Fibroblast of mammary gland (primary cell): ENCODE measurements around the gene DIP2A.
"Not testable (repeated sequence)": the region's sequence is repeated elsewhere in the genome, so short reads cannot be mapped to it uniquely, and the experiment has no call there.

Source experiments
- DNase-seq: peaks from one replicate; pipeline ENCODE4 v3.0.0-alpha.2; 2010; ENCODE audit warnings: low read depth
- H3K4me3 ChIP-seq: 2 replicates; pipeline ENCODE4 v1.5.1; 2011; ENCODE audit warnings: low read depth, mild to moderate bottlenecking, low read length, moderate library complexity; ENCODE audit not compliant: control insufficient read depth
- CTCF ChIP-seq: conservative IDR thresholded peaks from 2 replicates; pipeline ENCODE4 v1.5.1; 2011; ENCODE audit warnings: low read depth, low read length, inconsistent platforms; ENCODE audit not compliant: control insufficient read depth, insufficient read depth

DIP2A gene

GRCh38 chr21:46431448-46431847, 27.2 kb upstream of the DIP2A start:
- no peak for TF ChIP-seq CTCF
- DNase-seq, result no peak
- H3K4me3 ChIP-seq, result no peak overlapping the region

- TF ChIP-seq CTCF, result no peak
- no peak for DNase-seq
- H3K4me3 ChIP-seq, result no peak overlapping the region
Observed at GRCh38 chr21:46431884-46432488, 26.7 kb upstream of the DIP2A start.

GRCh38 chr21:46433116-46433515, 25.6 kb upstream of the DIP2A start:
- not testable (repeated sequence) for DNase-seq, H3K4me3 ChIP-seq

- DNase-seq, result no peak
- no peak overlapping the region for H3K4me3 ChIP-seq
- TF ChIP-seq CTCF, result no peak
Observed at GRCh38 chr21:46434322-46434958, 24.3 kb upstream of the DIP2A start.

GRCh38 chr21:46435786-46436227, 22.9 kb upstream of the DIP2A start:
- H3K4me3 ChIP-seq, result no peak overlapping the region
- no peak for TF ChIP-seq CTCF
- no peak for DNase-seq

- no peak for TF ChIP-seq CTCF
- no peak for DNase-seq
Observed at GRCh38 chr21:46436621-46437020, 22.1 kb upstream of the DIP2A start.

GRCh38 chr21:46437096-46437498, 21.6 kb upstream of the DIP2A start:
- DNase-seq, result no peak
- no peak for TF ChIP-seq CTCF
- H3K4me3 ChIP-seq, result no peak overlapping the region

More at GRCh38 chr21:46436621-46437020, 22.1 kb upstream of the DIP2A start:
- H3K4me3 ChIP-seq, result no peak overlapping the region
